GM23338 (cell line): ENCODE data around the gene ANKZF1. TPM values are rescaled to one million over a fixed set of nuclear protein-coding genes. Genes with fewer than 3 reads are reported as not detected.

ENCODE experiments used
- ATAC-seq: fragments of 200-7000 bp; cut with Tn5 transposase; 3 replicates; pipeline ENCODE4 v1.9.1; 2020
- DNase-seq: peaks from one replicate; pipeline ENCODE4 v3.0.0-alpha.2; 2015; ENCODE audit warnings: low spot score
- H2AFZ ChIP-seq: fragments of 200-600 bp; sonication (generic); 2 replicates; pipeline ENCODE4 v1.8.0; 2016; ENCODE audit warnings: antibody characterized with exemption, mild to moderate bottlenecking, moderate library complexity
- H3F3A ChIP-seq: fragments of 200-600 bp; sonication (generic); replicated peaks from 2 replicates; pipeline ENCODE4 v1.8.0; 2017; ENCODE audit warnings: antibody characterized with exemption, mixed run types, low read depth
- H3K27ac ChIP-seq: fragments of 200-600 bp; sonication (generic); 2 replicates; pipeline ENCODE4 v1.6.1; 2016; ENCODE audit warnings: low read depth
- H3K27me3 ChIP-seq: fragments of 200-600 bp; sonication (generic); 2 replicates; pipeline ENCODE4 v1.8.0; 2016; ENCODE audit warnings: mild to moderate bottlenecking, mixed run types, moderate library complexity; ENCODE audit not compliant: insufficient read depth
- H3K36me3 ChIP-seq: fragments of 200-600 bp; sonication (generic); 2 replicates; pipeline ENCODE4 v1.8.0; 2016; ENCODE audit warnings: mild to moderate bottlenecking; ENCODE audit not compliant: insufficient read depth
- H3K4me1 ChIP-seq: fragments of 200-600 bp; sonication (generic); 2 replicates; pipeline ENCODE4 v1.8.0; 2016; ENCODE audit warnings: mild to moderate bottlenecking, moderate library complexity; ENCODE audit not compliant: insufficient read depth
- H3K4me2 ChIP-seq: fragments of 200-600 bp; sonication (generic); 2 replicates; pipeline ENCODE4 v1.7.1; 2017; ENCODE audit warnings: mixed run types
- H3K4me3 ChIP-seq: fragments of 200-600 bp; sonication (generic); 2 replicates; pipeline ENCODE4 v1.6.1; 2016; ENCODE audit warnings: mixed run types
- H3K79me2 ChIP-seq: fragments of 200-600 bp; sonication (generic); replicated peaks from 2 replicates; pipeline ENCODE4 v1.8.0; 2017; ENCODE audit warnings: mild to moderate bottlenecking; ENCODE audit not compliant: insufficient read depth
- H3K9me2 ChIP-seq: fragments of 200-600 bp; sonication (generic); 2 replicates; pipeline ENCODE4 v1.8.0; 2017; ENCODE audit not compliant: insufficient read depth
- H4K20me1 ChIP-seq: fragments of 200-600 bp; sonication (generic); replicated peaks from 2 replicates; pipeline ENCODE4 v1.8.0; 2017; ENCODE audit warnings: mild to moderate bottlenecking; ENCODE audit not compliant: insufficient read depth
- H3K27ac Mint-ChIP-seq: 2 replicates; pipeline ENCODE4 v1.8.0; 2020; ENCODE audit warnings: inconsistent platforms, mild to moderate bottlenecking, moderate library complexity, mixed read lengths
- H3K27me3 Mint-ChIP-seq: 3 replicates; pipeline ENCODE4 v1.8.0; 2022; ENCODE audit warnings: low read depth, mild to moderate bottlenecking, moderate library complexity, mixed read lengths, inconsistent platforms; ENCODE audit not compliant: insufficient read depth, poor library complexity
- H3K36me3 Mint-ChIP-seq: 3 replicates; pipeline ENCODE4 v1.8.0; 2021; ENCODE audit warnings: low read depth, mild to moderate bottlenecking, inconsistent platforms, moderate library complexity, mixed read lengths
- H3K4me1 Mint-ChIP-seq: 3 replicates; pipeline ENCODE4 v1.8.0; 2020; ENCODE audit warnings: mild to moderate bottlenecking, inconsistent platforms, mixed read lengths
- H3K4me3 Mint-ChIP-seq: 3 replicates; pipeline ENCODE4 v1.8.0; 2021; ENCODE audit warnings: moderate library complexity, mild to moderate bottlenecking, inconsistent platforms, mixed read lengths
- H3K9me3 Mint-ChIP-seq: 3 replicates; pipeline ENCODE4 v1.8.0; 2020; ENCODE audit warnings: moderate library complexity, mild to moderate bottlenecking, inconsistent platforms, mixed read lengths
- NANOG ChIP-seq: IDR thresholded peaks from 2 replicates; pipeline ENCODE4 v1.6.1; 2016; ENCODE audit warnings: antibody characterized with exemption, borderline replicate concordance
- POLR2AphosphoS5 ChIP-seq: IDR thresholded peaks from 2 replicates; pipeline ENCODE4 v1.6.1; 2016; ENCODE audit warnings: antibody characterized with exemption, low read depth
- STAT1 ChIP-seq: IDR thresholded peaks from one replicate; pipeline ENCODE4 v1.6.1; 2016; ENCODE audit warnings: antibody characterized with exemption; ENCODE audit not compliant: unreplicated experiment
- ZNF331 ChIP-seq: fragments of 250-450 bp; sonication (Bioruptor Pico); IDR thresholded peaks from 2 replicates; pipeline ENCODE4 v1.5.0; 2020; ENCODE audit warnings: low read depth, mild to moderate bottlenecking, moderate library complexity
- polyA plus RNA-seq: library from polyadenylated mRNA; unstranded; fragments of >200 nt; fragmentation: Nextera tagmentation; extraction: Ambion mirVana; gene quantifications from 2 replicates; pipeline ENCODE4 v1.2.1, GENCODE V29; 2016
- total RNA-seq: library from RNA; depleted of rRNA; stranded (reverse); fragments of >200 nt; shearing (Covaris generic); gene quantifications from 2 replicates; pipeline ENCODE4 v1.2.3, GENCODE V29; 2014
- TF ChIP-seq, protein P1 (sequence below), 2 experiments: fragments of 200-600 bp in 1 of 2; sonication (generic) in 1 of 2; conservative IDR thresholded peaks; 2 replicates each; pipeline versions ENCODE4 v1.5.1 to v1.6.1; 2016 to 2017; ENCODE audit warnings: antibody characterized with exemption in 2 of 2, low read depth in 2 of 2, mild to moderate bottlenecking in 2 of 2, moderate library complexity in 1 of 2
- TF ChIP-seq, protein P2 (sequence below): IDR thresholded peaks from 2 replicates; pipeline ENCODE4 v1.6.1; 2016; ENCODE audit warnings: antibody characterized with exemption
- TF ChIP-seq, protein P3 (sequence below): fragments of 250-450 bp; sonication (Bioruptor Pico); IDR thresholded peaks from 2 replicates; pipeline ENCODE4 v1.5.0; 2020; ENCODE audit warnings: mild to moderate bottlenecking, moderate library complexity

Gene ANKZF1
- total and polyA plus RNA-seq, 2 experiments from 2014 or later = 29.9 to 61.9 TPM

DNA sequence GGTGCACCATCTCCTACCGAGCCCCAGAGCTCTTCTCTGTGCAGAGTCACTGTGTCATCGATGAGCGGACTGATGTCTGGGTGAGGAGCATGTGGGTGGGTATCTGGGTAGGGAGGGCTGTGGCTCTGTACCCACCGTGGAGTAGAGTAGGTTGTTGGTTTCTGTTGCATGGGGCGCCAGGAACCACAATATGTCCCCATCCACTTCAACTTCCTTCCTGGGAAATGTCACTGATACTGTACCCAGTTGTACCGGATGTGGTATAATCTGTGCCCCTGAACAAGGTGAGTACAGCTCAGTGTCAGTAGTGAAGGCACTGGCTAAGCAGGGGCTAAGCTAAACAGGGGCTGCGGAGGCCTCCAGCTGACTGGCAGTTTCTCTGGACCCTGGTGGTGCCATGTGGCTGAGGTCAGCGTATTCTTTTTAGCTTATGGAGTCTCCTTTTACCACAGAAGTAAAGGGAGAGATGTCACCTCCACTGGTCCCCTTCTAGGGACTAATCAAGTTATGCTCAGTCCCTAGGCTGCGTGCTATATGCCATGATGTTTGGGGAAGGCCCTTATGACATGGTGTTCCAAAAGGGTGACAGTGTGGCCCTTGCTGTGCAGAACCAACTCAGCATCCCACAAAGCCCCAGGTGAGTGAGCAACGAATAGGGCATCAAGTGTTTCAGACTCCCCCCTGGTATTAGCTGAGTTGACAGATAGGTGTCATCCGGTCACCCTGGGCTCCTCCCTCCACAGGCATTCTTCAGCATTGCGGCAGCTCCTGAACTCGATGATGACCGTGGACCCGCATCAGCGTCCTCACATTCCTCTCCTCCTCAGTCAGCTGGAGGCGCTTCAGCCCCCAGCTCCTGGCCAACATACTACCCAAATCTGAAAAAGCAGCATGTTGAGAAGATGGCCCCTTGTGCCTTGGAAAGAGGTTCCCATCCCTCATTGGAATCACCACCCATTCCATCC is 18.4 kb downstream of the ANKZF1 start:
- Histone ChIP-seq H4K20me1 (no peaks in the 10 kb centered on the region), H3K27ac (no peak overlapping the region), H3F3A (no peaks in the 10 kb centered on the region), H2AFZ (no peak overlapping the region), H3K4me1 (peaks cover 15% of the 10 kb centered on the region), H3K9me2 (no peaks in the 10 kb centered on the region), H3K36me3 (peaks cover 3% of the 10 kb centered on the region; the same call in 1 of the 2 replicates), H3K79me2 (0 out of 2 replicates have a peak, but pooled peaks cover 4% of the 10 kb centered on the region), H3K4me2 (no peak overlapping the region), H3K4me3 (no peak overlapping the region), H3K27me3 (peaks cover 11% of the 10 kb centered on the region; the same call in 1 of the 2 replicates)
- Mint-ChIP-seq H3K4me3 (no peak overlapping the region; the same call in 2 of the 3 replicates), H3K4me1 (peaks cover 47% of the 10 kb centered on the region), H3K36me3 (peaks cover 44% of the 10 kb centered on the region), H3K27me3 (peaks cover 17% of the 10 kb centered on the region), H3K9me3 (no peaks in the 10 kb centered on the region), H3K27ac (no peak overlapping the region)
- no peak for TF ChIP-seq STAT1
- TF ChIP-seq, protein P1, sequence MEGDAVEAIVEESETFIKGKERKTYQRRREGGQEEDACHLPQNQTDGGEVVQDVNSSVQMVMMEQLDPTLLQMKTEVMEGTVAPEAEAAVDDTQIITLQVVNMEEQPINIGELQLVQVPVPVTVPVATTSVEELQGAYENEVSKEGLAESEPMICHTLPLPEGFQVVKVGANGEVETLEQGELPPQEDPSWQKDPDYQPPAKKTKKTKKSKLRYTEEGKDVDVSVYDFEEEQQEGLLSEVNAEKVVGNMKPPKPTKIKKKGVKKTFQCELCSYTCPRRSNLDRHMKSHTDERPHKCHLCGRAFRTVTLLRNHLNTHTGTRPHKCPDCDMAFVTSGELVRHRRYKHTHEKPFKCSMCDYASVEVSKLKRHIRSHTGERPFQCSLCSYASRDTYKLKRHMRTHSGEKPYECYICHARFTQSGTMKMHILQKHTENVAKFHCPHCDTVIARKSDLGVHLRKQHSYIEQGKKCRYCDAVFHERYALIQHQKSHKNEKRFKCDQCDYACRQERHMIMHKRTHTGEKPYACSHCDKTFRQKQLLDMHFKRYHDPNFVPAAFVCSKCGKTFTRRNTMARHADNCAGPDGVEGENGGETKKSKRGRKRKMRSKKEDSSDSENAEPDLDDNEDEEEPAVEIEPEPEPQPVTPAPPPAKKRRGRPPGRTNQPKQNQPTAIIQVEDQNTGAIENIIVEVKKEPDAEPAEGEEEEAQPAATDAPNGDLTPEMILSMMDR (conservative IDR thresholded peaks at IDR 0.05; ENCODE audit: low read depth in 2 of 2) = peak in 1 of 2 experiments; percentile 50; a peak in 2 of 4 replicates
- ATAC-seq = no peak
- DNase-seq = peak; percentile 54

DNA sequence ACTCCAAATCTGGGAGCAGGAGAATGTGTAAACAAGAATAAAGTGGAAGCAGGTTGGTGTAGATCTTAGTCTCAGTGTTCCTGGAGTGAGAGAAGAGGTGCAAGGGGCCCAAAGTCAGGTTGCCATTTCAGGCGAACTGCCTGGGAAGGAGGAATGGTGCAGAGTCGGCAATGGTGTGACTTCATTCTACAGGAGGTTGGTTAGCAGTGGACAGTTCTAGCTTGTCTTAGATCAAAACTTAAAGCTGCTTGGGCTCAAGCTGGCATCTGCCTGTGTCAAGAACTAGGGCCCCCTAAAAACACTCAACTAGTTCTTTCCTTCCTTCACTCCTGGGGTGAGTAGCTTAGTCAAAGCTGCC is 19.2 kb downstream of the ANKZF1 start:
- ATAC-seq (no peak), DNase-seq (no peak)
- H3K4me3 ChIP-seq = no peak overlapping the region
- peaks cover 15% of the 10 kb centered on the region; the same call in 1 of the 2 replicates for H3K27me3 ChIP-seq
- no peaks in the 10 kb centered on the region for H3F3A ChIP-seq
- Mint-ChIP-seq H3K27me3 (peaks cover 22% of the 10 kb centered on the region), H3K9me3 (no peaks in the 10 kb centered on the region), H3K27ac (peak overlapping the region; percentile 75; the same call in 1 of the 2 replicates), H3K4me3 (no peak overlapping the region; the same call in 2 of the 3 replicates), H3K4me1 (peaks cover 47% of the 10 kb centered on the region), H3K36me3 (peaks cover 44% of the 10 kb centered on the region)
- H3K4me1 ChIP-seq = peaks cover 15% of the 10 kb centered on the region
- H3K79me2 ChIP-seq = 0 out of 2 replicates have a peak, but pooled peaks cover 4% of the 10 kb centered on the region
- peaks cover 3% of the 10 kb centered on the region; the same call in 1 of the 2 replicates for H3K36me3 ChIP-seq
- H4K20me1 ChIP-seq = no peaks in the 10 kb centered on the region
- H3K9me2 ChIP-seq = no peaks in the 10 kb centered on the region
- peak overlapping the region; percentile 32; the same call in 1 of the 2 replicates for H3K27ac ChIP-seq
- H2AFZ ChIP-seq = no peak overlapping the region
- no peak overlapping the region for H3K4me2 ChIP-seq
- TF ChIP-seq NANOG = no peak
- TF ChIP-seq, protein P1 (conservative IDR thresholded peaks at IDR 0.05; ENCODE audit: low read depth in 2 of 2) = no peak
- TF ChIP-seq, protein P2, sequence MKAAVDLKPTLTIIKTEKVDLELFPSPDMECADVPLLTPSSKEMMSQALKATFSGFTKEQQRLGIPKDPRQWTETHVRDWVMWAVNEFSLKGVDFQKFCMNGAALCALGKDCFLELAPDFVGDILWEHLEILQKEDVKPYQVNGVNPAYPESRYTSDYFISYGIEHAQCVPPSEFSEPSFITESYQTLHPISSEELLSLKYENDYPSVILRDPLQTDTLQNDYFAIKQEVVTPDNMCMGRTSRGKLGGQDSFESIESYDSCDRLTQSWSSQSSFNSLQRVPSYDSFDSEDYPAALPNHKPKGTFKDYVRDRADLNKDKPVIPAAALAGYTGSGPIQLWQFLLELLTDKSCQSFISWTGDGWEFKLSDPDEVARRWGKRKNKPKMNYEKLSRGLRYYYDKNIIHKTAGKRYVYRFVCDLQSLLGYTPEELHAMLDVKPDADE = no peak
- TF ChIP-seq ZNF331 (CRISPR knock-in tag) = no peak
- TF ChIP-seq POLR2AphosphoS5 = no peak
- TF ChIP-seq, protein P3, sequence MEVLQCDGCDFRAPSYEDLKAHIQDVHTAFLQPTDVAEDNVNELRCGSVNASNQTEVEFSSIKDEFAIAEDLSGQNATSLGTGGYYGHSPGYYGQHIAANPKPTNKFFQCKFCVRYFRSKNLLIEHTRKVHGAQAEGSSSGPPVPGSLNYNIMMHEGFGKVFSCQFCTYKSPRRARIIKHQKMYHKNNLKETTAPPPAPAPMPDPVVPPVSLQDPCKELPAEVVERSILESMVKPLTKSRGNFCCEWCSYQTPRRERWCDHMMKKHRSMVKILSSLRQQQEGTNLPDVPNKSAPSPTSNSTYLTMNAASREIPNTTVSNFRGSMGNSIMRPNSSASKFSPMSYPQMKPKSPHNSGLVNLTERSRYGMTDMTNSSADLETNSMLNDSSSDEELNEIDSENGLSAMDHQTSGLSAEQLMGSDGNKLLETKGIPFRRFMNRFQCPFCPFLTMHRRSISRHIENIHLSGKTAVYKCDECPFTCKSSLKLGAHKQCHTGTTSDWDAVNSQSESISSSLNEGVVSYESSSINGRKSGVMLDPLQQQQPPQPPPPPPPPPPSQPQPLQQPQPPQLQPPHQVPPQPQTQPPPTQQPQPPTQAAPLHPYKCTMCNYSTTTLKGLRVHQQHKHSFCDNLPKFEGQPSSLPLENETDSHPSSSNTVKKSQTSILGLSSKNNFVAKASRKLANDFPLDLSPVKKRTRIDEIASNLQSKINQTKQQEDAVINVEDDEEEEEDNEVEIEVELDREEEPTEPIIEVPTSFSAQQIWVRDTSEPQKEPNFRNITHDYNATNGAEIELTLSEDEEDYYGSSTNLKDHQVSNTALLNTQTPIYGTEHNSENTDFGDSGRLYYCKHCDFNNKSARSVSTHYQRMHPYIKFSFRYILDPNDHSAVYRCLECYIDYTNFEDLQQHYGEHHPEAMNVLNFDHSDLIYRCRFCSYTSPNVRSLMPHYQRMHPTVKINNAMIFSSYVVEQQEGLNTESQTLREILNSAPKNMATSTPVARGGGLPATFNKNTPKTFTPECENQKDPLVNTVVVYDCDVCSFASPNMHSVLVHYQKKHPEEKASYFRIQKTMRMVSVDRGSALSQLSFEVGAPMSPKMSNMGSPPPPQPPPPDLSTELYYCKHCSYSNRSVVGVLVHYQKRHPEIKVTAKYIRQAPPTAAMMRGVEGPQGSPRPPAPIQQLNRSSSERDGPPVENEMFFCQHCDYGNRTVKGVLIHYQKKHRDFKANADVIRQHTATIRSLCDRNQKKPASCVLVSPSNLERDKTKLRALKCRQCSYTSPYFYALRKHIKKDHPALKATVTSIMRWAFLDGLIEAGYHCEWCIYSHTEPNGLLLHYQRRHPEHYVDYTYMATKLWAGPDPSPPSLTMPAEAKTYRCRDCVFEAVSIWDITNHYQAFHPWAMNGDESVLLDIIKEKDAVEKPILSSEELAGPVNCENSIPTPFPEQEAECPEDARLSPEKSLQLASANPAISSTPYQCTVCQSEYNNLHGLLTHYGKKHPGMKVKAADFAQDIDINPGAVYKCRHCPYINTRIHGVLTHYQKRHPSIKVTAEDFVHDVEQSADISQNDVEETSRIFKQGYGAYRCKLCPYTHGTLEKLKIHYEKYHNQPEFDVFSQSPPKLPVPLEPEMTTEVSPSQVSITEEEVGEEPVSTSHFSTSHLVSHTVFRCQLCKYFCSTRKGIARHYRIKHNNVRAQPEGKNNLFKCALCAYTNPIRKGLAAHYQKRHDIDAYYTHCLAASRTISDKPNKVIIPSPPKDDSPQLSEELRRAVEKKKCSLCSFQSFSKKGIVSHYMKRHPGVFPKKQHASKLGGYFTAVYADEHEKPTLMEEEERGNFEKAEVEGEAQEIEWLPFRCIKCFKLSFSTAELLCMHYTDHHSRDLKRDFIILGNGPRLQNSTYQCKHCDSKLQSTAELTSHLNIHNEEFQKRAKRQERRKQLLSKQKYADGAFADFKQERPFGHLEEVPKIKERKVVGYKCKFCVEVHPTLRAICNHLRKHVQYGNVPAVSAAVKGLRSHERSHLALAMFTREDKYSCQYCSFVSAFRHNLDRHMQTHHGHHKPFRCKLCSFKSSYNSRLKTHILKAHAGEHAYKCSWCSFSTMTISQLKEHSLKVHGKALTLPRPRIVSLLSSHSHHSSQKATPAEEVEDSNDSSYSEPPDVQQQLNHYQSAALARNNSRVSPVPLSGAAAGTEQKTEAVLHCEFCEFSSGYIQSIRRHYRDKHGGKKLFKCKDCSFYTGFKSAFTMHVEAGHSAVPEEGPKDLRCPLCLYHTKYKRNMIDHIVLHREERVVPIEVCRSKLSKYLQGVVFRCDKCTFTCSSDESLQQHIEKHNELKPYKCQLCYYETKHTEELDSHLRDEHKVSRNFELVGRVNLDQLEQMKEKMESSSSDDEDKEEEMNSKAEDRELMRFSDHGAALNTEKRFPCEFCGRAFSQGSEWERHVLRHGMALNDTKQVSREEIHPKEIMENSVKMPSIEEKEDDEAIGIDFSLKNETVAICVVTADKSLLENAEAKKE (CRISPR knock-in tag) = no peak
- no peak for TF ChIP-seq STAT1
